ENCODE data around the gene ADCY10. TPM values are rescaled to one million over a fixed set of nuclear protein-coding genes. Genes with fewer than 3 reads are reported as not detected.

ADCY10 gene
- total and polyA plus RNA-seq, 2 of the 4 experiments (the other 2 are of a cell fraction) = under 0.01 to 0.03 TPM

GRCh38 chr1:167905182-167905581, 8.8 kb downstream of the ADCY10 start:
- ATAC-seq (ENCODE audit: low read depth) (peak; percentile 56), DNase-seq (peak; percentile 71)
- intact Hi-C loops (cut with micrococcal nuclease) = loop anchor here (2.0 kb wide), 1 partner anchor 30 kb away; no protein-coding TSS in a partner anchor
- Histone ChIP-seq H3K4me3 (ENCODE audit: insufficient read depth, low read depth, low read length) (no peak overlapping the region), H4K5ac (ENCODE audit: low read depth, low read length) (no peak overlapping the region), H2AK9ac (replicated peaks; ENCODE audit: low read depth, low read length, poor library complexity) (peak overlapping the region; percentile 45), H3K23ac (ENCODE audit: low read depth, low read length) (peak overlapping the region; percentile 76; the same call in 1 of the 2 replicates), H3K18ac (ENCODE audit: low read depth, low read length) (no peak overlapping the region), H4K8ac (ENCODE audit: low read depth in 2 of 2, low read length in 2 of 2) (peak overlapping the region in 1 of 2 experiments; percentile 65; a peak in 1 of 4 replicates), H3K9ac (ENCODE audit: low read depth, low read length) (no peak overlapping the region), H2BK5ac (ENCODE audit: low read depth, low read length, poor library complexity, severe bottlenecking) (peak overlapping the region; percentile 66), H2AK5ac (ENCODE audit: low read depth, low read length) (no peak overlapping the region), H4K91ac (ENCODE audit: insufficient read depth, low read depth, low read length) (peak overlapping the region; percentile 21), H3K79me1 (ENCODE audit: low read depth in 1 of 2, low read length in 2 of 2) (no peaks in the 10 kb centered on the region), H3K9me3 (ENCODE audit: control insufficient read depth, insufficient read depth, low read length) (peaks cover 4% of the 10 kb centered on the region; the same call in 1 of the 2 replicates), H3K4me1 (ENCODE audit: control insufficient read depth, insufficient read depth, low read length) (peaks cover 11% of the 10 kb centered on the region), H3K14ac (replicated peaks; ENCODE audit: low read depth, low read length) (peak overlapping the region; percentile 49), H2BK15ac (ENCODE audit: low read depth, low read length) (peak overlapping the region; percentile 28; the same call in 1 of the 3 replicates), H3K56ac (ENCODE audit: extremely low read depth, insufficient read depth, low read length) (peak overlapping the region; percentile 26; the same call in 1 of the 2 replicates), H3K27me3 (ENCODE audit: control insufficient read depth, insufficient read depth, low read length) (no peaks in the 10 kb centered on the region), H4K20me1 (ENCODE audit: insufficient read depth, low read length) (peaks cover 10% of the 10 kb centered on the region), H3K36me3 (ENCODE audit: control insufficient read depth, insufficient read depth, low read length) (no peaks in the 10 kb centered on the region), H3K9me1 (ENCODE audit: insufficient read depth, low read length) (0 out of 2 replicates have a peak, but pooled peaks cover 2% of the 10 kb centered on the region), H2BK120ac (ENCODE audit: low read depth, low read length) (peak overlapping the region; percentile 33; the same call in 1 of the 2 replicates), H2AFZ (replicated peaks; ENCODE audit: low read length, poor library complexity) (peak overlapping the region; percentile 78), H3K4ac (ENCODE audit: low read depth, low read length) (peak overlapping the region; percentile 82), H3K27ac (ENCODE audit: insufficient read depth, low read length) (peak overlapping the region; percentile 61; the same call in 1 of the 2 replicates), H2BK20ac (ENCODE audit: low read depth, low read length) (peak overlapping the region; percentile 33), H3K4me2 (ENCODE audit: low read depth, low read length) (peak overlapping the region; percentile 4)
- POLR2A ChIA-PET (ENCODE audit: unreplicated experiment) = no interaction called here
- in situ Hi-C loops (cut with MboI; ENCODE audit: low sequenced_read_pairs) = no loop called here
- dilution Hi-C loops (cut with HindIII; ENCODE audit: low sequenced_read_pairs, unreplicated experiment) = no loop called here
- CTCF ChIA-PET = interaction anchor here (1.0 to 1.5 kb wide), 2 partner anchors 8 to 177 kb away, joined by 3 to 4 read pairs; partner anchors contain the start of gene ADCY10
- no CpG with 5 or more reads among the region's 3 CpGs for WGBS, 2 experiments (ENCODE audit: extremely low coverage in 2 of 2, insufficient read length in 1 of 2)
- TF ChIP-seq CEBPB (IDR thresholded peaks at IDR 0.05; ENCODE audit: low read depth, low read length) (peak; percentile 64; the same call in 1 of the 2 replicates), MAFK (IDR thresholded peaks at IDR 0.05; ENCODE audit: low read depth, low read length) (no peak)
- no TSS peak for BruUV-seq (replicated peaks)

Measured in IMR-90 (cell line).